Ishikawa (cell line): Measurements from ENCODE around the gene TOP1.

ENCODE experiments used
- CEBPB ChIP-seq: IDR thresholded peaks from 2 replicates; pipeline ENCODE4 v1.6.1; 2012
- CREB1 ChIP-seq: IDR thresholded peaks from 2 replicates; pipeline ENCODE4 v1.6.1; 2012; ENCODE audit warnings: low read depth
- EGR1 ChIP-seq: IDR thresholded peaks from 2 replicates; pipeline ENCODE4 v1.6.1; 2012
- EP300 ChIP-seq: IDR thresholded peaks from 2 replicates; pipeline ENCODE4 v1.6.1; 2012; ENCODE audit warnings: borderline replicate concordance
- FOXM1 ChIP-seq: IDR thresholded peaks from 2 replicates; pipeline ENCODE4 v1.6.1; 2012; ENCODE audit warnings: low read depth, borderline replicate concordance
- MAX ChIP-seq: IDR thresholded peaks from 2 replicates; pipeline ENCODE4 v1.6.1; 2012
- NFIC ChIP-seq: IDR thresholded peaks from 2 replicates; pipeline ENCODE4 v1.6.1; 2012
- RAD21 ChIP-seq: IDR thresholded peaks from 2 replicates; pipeline ENCODE4 v1.6.1; 2012; ENCODE audit warnings: low read depth
- REST ChIP-seq: IDR thresholded peaks from 2 replicates; pipeline ENCODE4 v1.6.1; 2012; ENCODE audit warnings: low read depth, mild to moderate bottlenecking
- TAF1 ChIP-seq: IDR thresholded peaks from 2 replicates; pipeline ENCODE4 v1.6.1; 2012; ENCODE audit warnings: low read depth, mild to moderate bottlenecking
- TCF12 ChIP-seq: IDR thresholded peaks from 2 replicates; pipeline ENCODE4 v1.6.1; 2012; ENCODE audit warnings: low read depth
- TEAD4 ChIP-seq: IDR thresholded peaks from 2 replicates; pipeline ENCODE4 v1.6.1; 2012
- YY1 ChIP-seq: IDR thresholded peaks from 2 replicates; pipeline ENCODE4 v1.6.1; 2012; ENCODE audit warnings: low read depth
- ZBTB7A ChIP-seq: IDR thresholded peaks from 2 replicates; pipeline ENCODE4 v1.6.1; 2012; ENCODE audit warnings: low read depth
- TF ChIP-seq, protein P1 (sequence below): IDR thresholded peaks from 2 replicates; pipeline ENCODE4 v1.6.1; 2012

TOP1 gene

DNA sequence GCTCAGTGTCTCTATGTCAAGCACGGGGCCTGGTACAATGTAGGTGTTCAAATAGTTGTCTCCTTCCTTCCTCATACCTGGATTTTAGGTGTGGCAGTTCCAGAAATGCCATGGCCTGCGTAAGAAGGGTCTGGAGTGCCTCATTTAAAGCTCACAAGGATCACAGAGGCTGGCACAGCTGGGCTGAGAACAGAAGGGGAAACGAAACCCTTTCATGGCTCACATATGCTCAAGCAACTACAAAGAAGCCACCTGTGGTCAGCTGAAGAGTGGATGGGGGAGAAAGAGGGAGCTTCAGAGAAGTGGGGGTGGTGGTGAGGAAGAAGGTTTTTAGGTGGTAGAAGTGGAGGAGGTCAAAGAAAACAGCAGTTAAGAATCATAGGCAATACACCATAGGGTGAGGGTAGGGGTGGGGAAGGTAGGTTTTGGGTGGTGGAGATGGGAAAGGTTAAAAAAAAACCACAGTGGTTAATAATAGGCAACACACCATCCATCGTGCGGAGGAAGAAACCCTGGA, 17.0 kb upstream of the TOP1 start:
- no peak for TF ChIP-seq YY1
- TF ChIP-seq, protein P1, sequence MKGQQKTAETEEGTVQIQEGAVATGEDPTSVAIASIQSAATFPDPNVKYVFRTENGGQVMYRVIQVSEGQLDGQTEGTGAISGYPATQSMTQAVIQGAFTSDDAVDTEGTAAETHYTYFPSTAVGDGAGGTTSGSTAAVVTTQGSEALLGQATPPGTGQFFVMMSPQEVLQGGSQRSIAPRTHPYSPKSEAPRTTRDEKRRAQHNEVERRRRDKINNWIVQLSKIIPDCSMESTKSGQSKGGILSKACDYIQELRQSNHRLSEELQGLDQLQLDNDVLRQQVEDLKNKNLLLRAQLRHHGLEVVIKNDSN: no peak
- no peak for TF ChIP-seq CEBPB
- no peak for TF ChIP-seq ZBTB7A
- TF ChIP-seq TCF12: no peak
- no peak for TF ChIP-seq TEAD4
- no peak for TF ChIP-seq TAF1
- TF ChIP-seq MAX: no peak
- TF ChIP-seq EGR1: no peak
- TF ChIP-seq EP300: no peak

- TF ChIP-seq NFIC (no peak), EP300 (no peak), TCF12 (no peak), YY1 (no peak)
Measured at GRCh38 chr20:41014561-41015088, 14.0 kb upstream of the TOP1 start.

GRCh38 chr20:41017448-41018042, 11.1 kb upstream of the TOP1 start:
- TF ChIP-seq TEAD4 (no peak), TCF12 (no peak), CEBPB (no peak), TAF1 (no peak), ZBTB7A (no peak), YY1 (no peak)
- TF ChIP-seq, protein P1: no peak

DNA sequence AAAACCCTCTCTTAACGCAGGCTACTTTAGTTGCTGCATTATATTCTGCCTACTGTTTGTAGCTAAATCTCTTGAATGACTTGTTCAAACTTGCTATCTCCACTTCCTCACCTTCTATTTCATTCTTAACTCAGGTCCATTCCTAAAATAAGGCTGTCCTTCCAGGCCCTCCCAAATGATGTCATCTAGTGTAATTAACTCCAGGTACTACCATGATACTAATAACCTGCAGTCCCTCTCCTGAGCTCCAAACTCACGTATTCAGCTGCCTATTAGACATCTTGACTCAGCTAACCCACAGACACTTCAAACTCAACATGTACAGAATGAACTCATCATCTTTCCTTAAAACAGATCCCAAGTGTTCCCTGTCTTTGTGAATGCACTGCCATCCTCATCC, 10.5 kb upstream of the TOP1 start:
- no peak for TF ChIP-seq FOXM1
- TF ChIP-seq TCF12: no peak
- TF ChIP-seq NFIC: no peak
- no peak for TF ChIP-seq MAX
- no peak for TF ChIP-seq EP300
- TF ChIP-seq CEBPB: no peak
- TF ChIP-seq YY1: no peak
- TF ChIP-seq REST: no peak

DNA sequence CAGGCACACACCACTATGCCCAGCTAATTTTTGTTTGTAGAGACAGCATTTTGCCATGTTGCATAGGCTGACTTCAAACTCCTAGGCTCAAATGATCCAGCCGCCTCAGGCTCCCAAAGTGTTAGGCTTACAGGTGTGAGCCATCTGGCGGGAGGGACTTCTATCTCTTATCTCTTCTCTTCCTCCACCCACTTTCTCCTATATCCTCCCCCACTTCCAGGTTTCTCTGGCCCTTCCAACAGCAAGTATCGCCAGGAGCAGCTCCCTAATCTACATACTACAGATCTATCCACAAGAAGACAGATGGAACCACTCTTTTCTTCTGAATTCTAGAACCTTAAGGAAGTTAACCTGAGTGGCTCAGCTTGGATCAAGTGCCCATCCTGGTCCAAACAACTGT, 5.1 kb upstream of the TOP1 start:
- TF ChIP-seq NFIC: no peak
- no peak for TF ChIP-seq CREB1
- TF ChIP-seq ZBTB7A: no peak
- TF ChIP-seq REST: no peak
- TF ChIP-seq CEBPB: no peak
- no peak for TF ChIP-seq YY1
- TF ChIP-seq, protein P1: no peak
- TF ChIP-seq TCF12: no peak
- TF ChIP-seq FOXM1: no peak
- no peak for TF ChIP-seq RAD21
- TF ChIP-seq EP300: no peak
- no peak for TF ChIP-seq TAF1
- no peak for TF ChIP-seq TEAD4
- TF ChIP-seq EGR1: no peak
- TF ChIP-seq MAX: no peak

GRCh38 chr20:41027366-41027765, 1.3 kb upstream of the TOP1 start:
- TF ChIP-seq TCF12: no peak
- TF ChIP-seq REST: no peak
- no peak for TF ChIP-seq NFIC
- no peak for TF ChIP-seq MAX
- TF ChIP-seq, protein P1: no peak
- no peak for TF ChIP-seq EGR1
